ENCODE measurements around the gene CACNA2D2.
A peak's percentile ranks its signal among the peaks of the same experiment; 100 is the strongest.

The CACNA2D2 gene

GRCh38 chr3:50369012-50369670 is 134.3 kb downstream of the CACNA2D2 start:
- no peak for DNase-seq (ENCODE audit: low spot score)

GRCh38 chr3:50365842-50366220 is 137.6 kb downstream of the CACNA2D2 start:
- DNase-seq (ENCODE audit: low spot score), result no peak

- peak; percentile 93 for DNase-seq (ENCODE audit: low spot score)
These were observed 138.2 kb downstream of the CACNA2D2 start for GRCh38 chr3:50365080-50365841.

- DNase-seq (ENCODE audit: low spot score), result peak; percentile 34
These were observed 138.8 kb downstream of the CACNA2D2 start for GRCh38 chr3:50364573-50365079.

GRCh38 chr3:50359760-50360110 is 143.7 kb downstream of the CACNA2D2 start:
- DNase-seq (ENCODE audit: low spot score), result no peak

- DNase-seq (ENCODE audit: low spot score), result peak; percentile 99
These were observed 144.3 kb downstream of the CACNA2D2 start, which contains the start of gene TMEM115 for GRCh38 chr3:50358911-50359759. Gene TMEM115, minus strand, starts transcription at chr3:50359521. Its CDS starts 458 bp downstream, at chr3:50359063.

- no peak for DNase-seq (ENCODE audit: low spot score)
These were observed 145.0 kb downstream of the CACNA2D2 start for GRCh38 chr3:50358355-50358910.

- DNase-seq (ENCODE audit: low spot score), result no peak
These were observed 146.0 kb downstream of the CACNA2D2 start for GRCh38 chr3:50357481-50357880.

GRCh38 chr3:50356553-50356952 is 146.9 kb downstream of the CACNA2D2 start:
- DNase-seq (ENCODE audit: low spot score), result peak; percentile 41

- no peak for DNase-seq (ENCODE audit: low spot score)
These were observed 147.4 kb downstream of the CACNA2D2 start for GRCh38 chr3:50355829-50356552.

- DNase-seq (ENCODE audit: low spot score), result no peak
These were observed 148.6 kb downstream of the CACNA2D2 start for GRCh38 chr3:50354850-50355249.

GRCh38 chr3:50354186-50354764 is 149.2 kb downstream of the CACNA2D2 start:
- no peak for DNase-seq (ENCODE audit: low spot score)

- DNase-seq (ENCODE audit: low spot score), result no peak
These were observed 150.0 kb downstream of the CACNA2D2 start for GRCh38 chr3:50353245-50354004.

GRCh38 chr3:50352781-50353180 is 150.7 kb downstream of the CACNA2D2 start:
- peak; percentile 32 for DNase-seq (ENCODE audit: low spot score)

GRCh38 chr3:50351323-50351697 is 152.1 kb downstream of the CACNA2D2 start:
- no peak for DNase-seq (ENCODE audit: low spot score)

GRCh38 chr3:50350527-50351322 is 152.7 kb downstream of the CACNA2D2 start, which contains the start of the genes CYB561D2 and NPRL2:
Gene CYB561D2, plus strand, starts transcription at chr3:50350862. Its CDS starts 572 bp downstream, at chr3:50351434.
Gene NPRL2, minus strand, starts transcription at chr3:50350775. Its CDS starts 123 bp downstream, at chr3:50350652.
- DNase-seq (ENCODE audit: low spot score), result peak; percentile 97

GRCh38 chr3:50350213-50350526 is 153.3 kb downstream of the CACNA2D2 start:
- no peak for DNase-seq (ENCODE audit: low spot score)

- peak; percentile 67 for DNase-seq (ENCODE audit: low spot score)
These were observed 156.1 kb downstream of the CACNA2D2 start for GRCh38 chr3:50347187-50347813.

Data from AG08395 (cell line).